Ishikawa (cell line): ENCODE measurements around the gene CLMN.

Source experiments
- CEBPB ChIP-seq: IDR thresholded peaks from 2 replicates; pipeline ENCODE4 v1.6.1; 2012
- CREB1 ChIP-seq: IDR thresholded peaks from 2 replicates; pipeline ENCODE4 v1.6.1; 2012; ENCODE audit warnings: low read depth
- EGR1 ChIP-seq: IDR thresholded peaks from 2 replicates; pipeline ENCODE4 v1.6.1; 2012
- EP300 ChIP-seq: IDR thresholded peaks from 2 replicates; pipeline ENCODE4 v1.6.1; 2012; ENCODE audit warnings: borderline replicate concordance
- FOXM1 ChIP-seq: IDR thresholded peaks from 2 replicates; pipeline ENCODE4 v1.6.1; 2012; ENCODE audit warnings: low read depth, borderline replicate concordance
- NFIC ChIP-seq: IDR thresholded peaks from 2 replicates; pipeline ENCODE4 v1.6.1; 2012
- RAD21 ChIP-seq: IDR thresholded peaks from 2 replicates; pipeline ENCODE4 v1.6.1; 2012; ENCODE audit warnings: low read depth
- TAF1 ChIP-seq: IDR thresholded peaks from 2 replicates; pipeline ENCODE4 v1.6.1; 2012; ENCODE audit warnings: low read depth, mild to moderate bottlenecking
- TCF12 ChIP-seq: IDR thresholded peaks from 2 replicates; pipeline ENCODE4 v1.6.1; 2012; ENCODE audit warnings: low read depth
- TEAD4 ChIP-seq: IDR thresholded peaks from 2 replicates; pipeline ENCODE4 v1.6.1; 2012
- YY1 ChIP-seq: IDR thresholded peaks from 2 replicates; pipeline ENCODE4 v1.6.1; 2012; ENCODE audit warnings: low read depth
- ZBTB7A ChIP-seq: IDR thresholded peaks from 2 replicates; pipeline ENCODE4 v1.6.1; 2012; ENCODE audit warnings: low read depth
- TF ChIP-seq, protein P1 (sequence below): IDR thresholded peaks from 2 replicates; pipeline ENCODE4 v1.6.1; 2012
- TF ChIP-seq, protein P2 (sequence below): IDR thresholded peaks from 2 replicates; pipeline ENCODE4 v1.6.1; 2012; ENCODE audit warnings: low read depth, mild to moderate bottlenecking
- TF ChIP-seq, protein P3 (sequence below): IDR thresholded peaks from 2 replicates; pipeline ENCODE4 v1.6.1; 2012

Gene CLMN

DNA sequence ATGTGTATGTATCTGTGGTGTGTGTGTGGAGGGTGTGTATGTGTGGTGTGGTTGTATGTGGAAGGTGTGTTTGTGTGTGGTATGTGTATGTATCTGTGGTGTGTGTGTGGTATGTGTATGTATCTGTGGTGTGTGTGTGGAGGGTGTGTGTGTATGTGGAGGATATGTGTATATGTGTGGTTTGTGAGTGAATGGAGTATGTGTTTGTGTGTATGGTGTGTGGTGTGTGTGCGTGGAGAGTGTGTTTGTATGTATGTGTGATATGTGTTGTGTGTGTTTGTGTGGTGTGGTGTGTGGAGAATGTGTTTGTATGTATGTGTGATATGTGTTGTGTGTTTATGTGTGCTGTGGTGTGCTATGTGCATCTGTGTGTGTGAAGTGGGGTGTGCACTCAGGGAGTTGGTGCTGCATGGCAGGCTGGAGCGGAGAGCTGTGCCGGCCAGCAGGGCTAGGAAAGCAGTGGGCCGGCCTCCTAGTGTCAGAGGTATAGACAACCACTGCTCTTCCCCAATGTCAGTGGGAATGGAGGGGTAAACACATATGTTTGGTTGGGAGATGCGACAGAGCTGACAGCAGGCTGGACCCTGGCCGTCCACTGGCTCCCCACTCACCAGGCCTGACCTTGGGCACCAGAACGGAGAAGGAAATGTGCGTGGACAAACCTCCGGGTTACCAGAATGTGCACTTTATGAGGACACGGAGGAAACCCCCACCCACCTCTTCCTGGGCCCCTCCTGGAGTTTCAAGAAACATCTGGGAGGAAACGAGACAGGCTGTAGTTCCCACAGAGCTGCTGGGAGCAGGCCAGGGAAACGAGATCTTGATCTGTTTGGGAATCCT lies 60.7 kb downstream of the CLMN start:
- TF ChIP-seq TCF12 (no peak), TAF1 (no peak), CEBPB (no peak), CREB1 (no peak), EP300 (no peak), TEAD4 (no peak), YY1 (no peak)
- TF ChIP-seq, protein P1, sequence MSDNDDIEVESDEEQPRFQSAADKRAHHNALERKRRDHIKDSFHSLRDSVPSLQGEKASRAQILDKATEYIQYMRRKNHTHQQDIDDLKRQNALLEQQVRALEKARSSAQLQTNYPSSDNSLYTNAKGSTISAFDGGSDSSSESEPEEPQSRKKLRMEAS: no peak

DNA sequence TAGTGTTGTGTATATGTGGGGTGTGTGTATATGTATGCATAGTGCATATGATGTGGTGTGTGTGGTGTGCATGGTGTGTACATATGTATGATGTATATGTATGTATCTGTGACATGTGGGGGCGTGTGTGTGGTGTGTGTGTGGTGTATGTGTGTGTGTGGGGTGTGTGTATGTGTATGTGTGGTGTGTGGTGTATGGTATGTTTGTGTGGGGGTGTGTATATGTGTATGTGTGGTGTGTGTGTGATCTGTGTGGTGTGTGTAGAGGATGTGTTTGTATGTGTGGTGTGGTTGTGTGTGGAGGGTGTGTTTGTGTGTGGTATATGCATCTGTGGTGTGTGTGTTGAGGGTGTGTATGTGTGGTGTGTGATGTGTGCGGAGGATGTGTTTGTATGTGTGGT lies 61.6 kb downstream of the CLMN start:
- no peak for TF ChIP-seq NFIC

DNA sequence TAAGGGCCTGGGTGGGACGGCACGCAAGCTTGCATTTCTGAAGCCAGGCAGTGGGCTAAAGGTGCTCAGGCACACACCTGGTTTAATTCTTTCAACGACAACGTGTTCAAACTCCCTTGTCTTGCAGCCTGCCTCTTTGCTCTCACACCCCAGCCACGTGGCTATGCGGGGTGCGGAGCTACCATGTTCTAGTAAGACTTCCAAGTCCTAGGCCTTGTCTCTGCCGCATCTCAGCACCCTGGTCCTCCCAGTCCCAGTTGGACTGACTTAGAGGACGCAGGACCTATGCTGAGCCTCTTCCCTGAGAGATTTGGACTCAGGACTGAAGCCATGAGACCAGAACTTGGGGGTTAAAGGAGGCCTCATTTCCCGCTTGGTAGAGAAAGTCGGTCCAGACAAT lies 62.2 kb downstream of the CLMN start:
- no peak for TF ChIP-seq EGR1
- TF ChIP-seq, protein P2, sequence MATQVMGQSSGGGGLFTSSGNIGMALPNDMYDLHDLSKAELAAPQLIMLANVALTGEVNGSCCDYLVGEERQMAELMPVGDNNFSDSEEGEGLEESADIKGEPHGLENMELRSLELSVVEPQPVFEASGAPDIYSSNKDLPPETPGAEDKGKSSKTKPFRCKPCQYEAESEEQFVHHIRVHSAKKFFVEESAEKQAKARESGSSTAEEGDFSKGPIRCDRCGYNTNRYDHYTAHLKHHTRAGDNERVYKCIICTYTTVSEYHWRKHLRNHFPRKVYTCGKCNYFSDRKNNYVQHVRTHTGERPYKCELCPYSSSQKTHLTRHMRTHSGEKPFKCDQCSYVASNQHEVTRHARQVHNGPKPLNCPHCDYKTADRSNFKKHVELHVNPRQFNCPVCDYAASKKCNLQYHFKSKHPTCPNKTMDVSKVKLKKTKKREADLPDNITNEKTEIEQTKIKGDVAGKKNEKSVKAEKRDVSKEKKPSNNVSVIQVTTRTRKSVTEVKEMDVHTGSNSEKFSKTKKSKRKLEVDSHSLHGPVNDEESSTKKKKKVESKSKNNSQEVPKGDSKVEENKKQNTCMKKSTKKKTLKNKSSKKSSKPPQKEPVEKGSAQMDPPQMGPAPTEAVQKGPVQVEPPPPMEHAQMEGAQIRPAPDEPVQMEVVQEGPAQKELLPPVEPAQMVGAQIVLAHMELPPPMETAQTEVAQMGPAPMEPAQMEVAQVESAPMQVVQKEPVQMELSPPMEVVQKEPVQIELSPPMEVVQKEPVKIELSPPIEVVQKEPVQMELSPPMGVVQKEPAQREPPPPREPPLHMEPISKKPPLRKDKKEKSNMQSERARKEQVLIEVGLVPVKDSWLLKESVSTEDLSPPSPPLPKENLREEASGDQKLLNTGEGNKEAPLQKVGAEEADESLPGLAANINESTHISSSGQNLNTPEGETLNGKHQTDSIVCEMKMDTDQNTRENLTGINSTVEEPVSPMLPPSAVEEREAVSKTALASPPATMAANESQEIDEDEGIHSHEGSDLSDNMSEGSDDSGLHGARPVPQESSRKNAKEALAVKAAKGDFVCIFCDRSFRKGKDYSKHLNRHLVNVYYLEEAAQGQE: no peak
- no peak for TF ChIP-seq CEBPB
- TF ChIP-seq NFIC: no peak
- no peak for TF ChIP-seq TAF1
- no peak for TF ChIP-seq ZBTB7A
- no peak for TF ChIP-seq CREB1
- no peak for TF ChIP-seq TCF12
- TF ChIP-seq TEAD4: no peak
- TF ChIP-seq FOXM1: no peak
- no peak for TF ChIP-seq RAD21
- TF ChIP-seq YY1: no peak
- TF ChIP-seq EP300: no peak
- TF ChIP-seq, protein P3, sequence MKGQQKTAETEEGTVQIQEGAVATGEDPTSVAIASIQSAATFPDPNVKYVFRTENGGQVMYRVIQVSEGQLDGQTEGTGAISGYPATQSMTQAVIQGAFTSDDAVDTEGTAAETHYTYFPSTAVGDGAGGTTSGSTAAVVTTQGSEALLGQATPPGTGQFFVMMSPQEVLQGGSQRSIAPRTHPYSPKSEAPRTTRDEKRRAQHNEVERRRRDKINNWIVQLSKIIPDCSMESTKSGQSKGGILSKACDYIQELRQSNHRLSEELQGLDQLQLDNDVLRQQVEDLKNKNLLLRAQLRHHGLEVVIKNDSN: no peak

DNA sequence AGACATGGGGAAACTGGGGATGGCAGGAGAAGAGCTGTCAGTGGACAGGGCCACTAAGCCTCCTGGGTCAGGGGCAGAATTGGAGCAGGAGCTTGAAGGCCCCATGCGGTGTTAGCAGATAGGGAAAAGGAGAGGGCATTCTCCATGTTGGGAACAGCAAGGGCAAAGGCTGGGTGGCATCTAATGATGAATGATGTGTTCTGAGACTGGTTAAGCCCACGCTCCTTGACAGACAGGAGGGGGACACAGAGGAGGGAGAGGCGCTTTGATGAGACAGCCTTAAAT lies 63.0 kb downstream of the CLMN start:
- TF ChIP-seq EP300 (no peak), FOXM1 (no peak), CREB1 (no peak), CEBPB (no peak), TCF12 (no peak), NFIC (no peak), TEAD4 (no peak), EGR1 (no peak), TAF1 (no peak), YY1 (no peak), ZBTB7A (no peak)
- TF ChIP-seq, protein P2: no peak
- TF ChIP-seq, protein P3: no peak
- TF ChIP-seq, protein P1: no peak

DNA sequence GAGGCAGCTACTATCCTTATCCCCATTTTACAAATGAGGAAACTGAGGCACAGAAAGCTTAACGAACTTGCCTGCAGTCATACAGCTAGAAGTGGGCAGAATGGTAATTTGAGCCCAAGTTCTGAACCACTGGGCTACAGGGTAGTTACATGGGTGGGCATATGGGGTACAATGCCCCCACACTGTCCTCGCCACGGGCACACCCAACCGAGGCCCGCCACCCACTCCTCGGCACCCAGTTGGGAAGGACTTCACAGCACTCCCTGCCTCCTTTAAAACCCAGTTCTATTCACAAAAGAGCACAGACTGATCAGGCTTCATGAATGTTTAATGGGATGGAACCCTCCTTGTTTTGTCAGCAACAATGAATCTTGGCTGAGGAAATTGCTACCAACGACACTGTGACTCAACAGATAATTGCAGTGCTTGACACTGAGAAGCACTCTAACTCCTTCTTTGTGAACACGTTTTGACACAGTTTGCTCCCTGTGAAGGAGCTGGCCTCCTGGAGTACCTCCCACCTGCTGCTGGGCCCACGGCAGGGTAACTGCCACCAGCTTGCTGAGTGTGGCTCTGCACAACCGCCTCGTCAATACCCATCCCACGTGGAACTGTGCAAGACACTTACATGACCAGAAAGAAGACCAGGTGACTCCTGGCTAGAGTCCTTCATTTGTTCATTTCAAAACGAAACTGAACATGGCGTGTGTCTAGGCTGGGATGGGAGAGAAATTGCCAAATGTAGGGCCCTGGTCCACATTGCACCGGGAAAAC lies 63.5 kb downstream of the CLMN start:
- TF ChIP-seq NFIC (peak; percentile 40; the same call in 1 of the 2 replicates), TEAD4 (0 out of 2 replicates have a peak, but pooled peaks have one; percentile 7), FOXM1 (no peak), EP300 (peak; percentile 63; the same call in 1 of the 2 replicates), CEBPB (peak; percentile 23; the same call in 1 of the 2 replicates), TCF12 (peak; percentile 63; the same call in 1 of the 2 replicates)
- TF ChIP-seq, protein P3: no peak
- TF ChIP-seq, protein P1: peak; percentile 12; the same call in 1 of the 2 replicates
